Epithelial cell of esophagus (primary cell): ENCODE results near the gene SYDE1.

Experiments
- DNase-seq: peaks from one replicate; pipeline ENCODE4 v3.0.0; 2010; ENCODE audit warnings: low read depth
- H3K4me3 ChIP-seq: 2 replicates; pipeline ENCODE4 v1.5.1; 2011; ENCODE audit warnings: mild to moderate bottlenecking, low read length, control low read depth
- TF ChIP-seq, protein P1 (sequence below): IDR thresholded peaks from 2 replicates; pipeline ENCODE4 v1.5.1; 2011; ENCODE audit warnings: low read depth, mild to moderate bottlenecking, low read length, control low read depth, inconsistent platforms; ENCODE audit not compliant: insufficient read depth; ENCODE audit errors: missing control alignments

SYDE1 gene

DNA sequence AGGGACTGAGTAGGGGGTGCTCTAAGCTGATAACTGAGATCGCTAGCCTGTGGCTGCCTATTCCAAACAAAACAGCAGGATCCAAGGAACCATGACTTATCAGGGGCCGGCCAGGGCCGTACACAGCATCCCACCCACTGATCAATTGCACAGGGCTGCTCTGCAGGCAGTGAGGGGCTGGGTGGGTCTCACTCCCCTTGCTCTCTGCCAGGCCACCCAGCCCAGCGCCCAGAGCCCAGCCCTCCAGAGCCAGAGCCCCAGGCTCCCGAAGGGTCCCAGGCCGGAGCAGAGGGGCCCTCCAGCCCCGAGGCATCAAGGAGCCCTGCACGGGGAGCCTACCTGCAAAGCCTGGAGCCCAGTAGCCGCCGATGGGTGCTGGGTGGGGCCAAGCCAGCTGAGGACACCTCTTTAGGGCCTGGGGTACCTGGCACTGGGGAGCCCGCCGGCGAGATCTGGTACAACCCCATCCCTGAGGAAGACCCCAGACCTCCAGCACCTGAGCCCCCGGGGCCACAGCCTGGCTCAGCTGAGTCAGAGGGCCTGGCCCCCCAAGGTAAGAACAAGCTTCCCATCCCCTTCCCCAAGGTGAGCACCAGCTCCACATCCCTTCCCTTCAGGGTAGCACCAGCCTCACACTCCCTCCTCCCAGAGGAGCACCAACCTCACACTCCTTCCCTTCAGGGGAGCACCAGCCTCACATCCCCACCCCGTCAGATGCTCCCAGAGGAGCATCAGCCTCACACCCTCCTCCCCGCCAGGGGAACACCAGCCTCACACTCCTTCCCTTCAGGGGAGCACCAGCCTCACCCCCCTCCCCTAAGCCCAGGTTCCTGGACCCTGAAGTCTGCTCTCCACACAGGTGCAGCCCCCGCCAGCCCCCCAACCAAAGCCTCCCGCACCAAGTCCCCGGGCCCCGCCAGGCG is 1.9 kb downstream of the SYDE1 start:
- no peak for DNase-seq
- TF ChIP-seq, protein P1, sequence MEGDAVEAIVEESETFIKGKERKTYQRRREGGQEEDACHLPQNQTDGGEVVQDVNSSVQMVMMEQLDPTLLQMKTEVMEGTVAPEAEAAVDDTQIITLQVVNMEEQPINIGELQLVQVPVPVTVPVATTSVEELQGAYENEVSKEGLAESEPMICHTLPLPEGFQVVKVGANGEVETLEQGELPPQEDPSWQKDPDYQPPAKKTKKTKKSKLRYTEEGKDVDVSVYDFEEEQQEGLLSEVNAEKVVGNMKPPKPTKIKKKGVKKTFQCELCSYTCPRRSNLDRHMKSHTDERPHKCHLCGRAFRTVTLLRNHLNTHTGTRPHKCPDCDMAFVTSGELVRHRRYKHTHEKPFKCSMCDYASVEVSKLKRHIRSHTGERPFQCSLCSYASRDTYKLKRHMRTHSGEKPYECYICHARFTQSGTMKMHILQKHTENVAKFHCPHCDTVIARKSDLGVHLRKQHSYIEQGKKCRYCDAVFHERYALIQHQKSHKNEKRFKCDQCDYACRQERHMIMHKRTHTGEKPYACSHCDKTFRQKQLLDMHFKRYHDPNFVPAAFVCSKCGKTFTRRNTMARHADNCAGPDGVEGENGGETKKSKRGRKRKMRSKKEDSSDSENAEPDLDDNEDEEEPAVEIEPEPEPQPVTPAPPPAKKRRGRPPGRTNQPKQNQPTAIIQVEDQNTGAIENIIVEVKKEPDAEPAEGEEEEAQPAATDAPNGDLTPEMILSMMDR, result no peak
- no peak overlapping the region for H3K4me3 ChIP-seq

DNA sequence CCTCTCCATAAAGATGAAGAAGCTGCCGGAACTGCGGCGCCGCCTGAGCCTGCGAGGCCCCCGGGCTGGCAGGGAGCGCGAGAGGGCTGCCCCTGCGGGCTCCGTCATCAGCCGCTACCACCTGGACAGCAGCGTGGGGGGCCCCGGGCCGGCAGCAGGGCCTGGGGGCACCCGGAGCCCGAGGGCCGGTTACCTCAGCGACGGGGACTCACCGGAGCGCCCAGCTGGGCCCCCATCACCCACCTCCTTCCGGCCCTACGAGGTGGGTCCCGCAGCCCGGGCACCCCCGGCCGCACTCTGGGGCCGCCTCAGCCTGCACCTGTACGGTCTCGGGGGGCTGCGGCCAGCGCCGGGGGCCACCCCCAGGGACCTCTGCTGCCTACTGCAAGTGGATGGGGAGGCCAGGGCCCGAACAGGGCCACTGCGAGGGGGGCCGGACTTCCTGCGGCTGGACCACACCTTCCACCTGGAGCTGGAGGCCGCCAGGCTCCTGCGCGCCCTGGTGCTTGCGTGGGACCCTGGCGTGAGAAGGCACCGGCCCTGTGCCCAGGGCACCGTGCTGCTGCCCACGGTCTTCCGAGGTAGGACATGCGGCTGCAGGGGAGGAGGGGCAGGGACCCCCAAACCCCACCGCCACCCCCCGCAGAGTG is 2.7 kb downstream of the SYDE1 start:
- TF ChIP-seq, protein P1, result no peak
- no peak overlapping the region for H3K4me3 ChIP-seq
- no peak for DNase-seq

DNA sequence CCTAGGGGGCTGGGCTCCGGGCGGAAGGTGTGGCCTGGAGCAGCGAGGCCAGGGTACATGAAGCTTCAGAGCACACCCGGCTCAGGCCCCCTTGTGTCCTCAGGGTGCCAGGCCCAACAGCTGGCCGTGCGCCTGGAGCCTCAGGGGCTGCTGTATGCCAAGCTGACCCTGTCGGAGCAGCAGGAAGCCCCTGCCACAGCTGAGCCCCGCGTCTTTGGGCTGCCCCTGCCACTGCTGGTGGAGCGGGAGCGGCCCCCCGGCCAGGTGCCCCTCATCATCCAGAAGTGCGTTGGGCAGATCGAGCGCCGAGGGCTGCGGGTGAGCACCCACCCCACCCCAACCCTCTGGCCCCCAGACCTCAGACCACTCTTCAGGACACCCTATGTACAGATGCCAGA is 3.2 kb downstream of the SYDE1 start:
- TF ChIP-seq, protein P1, result no peak
- H3K4me3 ChIP-seq, result no peak overlapping the region
- DNase-seq, result no peak

DNA sequence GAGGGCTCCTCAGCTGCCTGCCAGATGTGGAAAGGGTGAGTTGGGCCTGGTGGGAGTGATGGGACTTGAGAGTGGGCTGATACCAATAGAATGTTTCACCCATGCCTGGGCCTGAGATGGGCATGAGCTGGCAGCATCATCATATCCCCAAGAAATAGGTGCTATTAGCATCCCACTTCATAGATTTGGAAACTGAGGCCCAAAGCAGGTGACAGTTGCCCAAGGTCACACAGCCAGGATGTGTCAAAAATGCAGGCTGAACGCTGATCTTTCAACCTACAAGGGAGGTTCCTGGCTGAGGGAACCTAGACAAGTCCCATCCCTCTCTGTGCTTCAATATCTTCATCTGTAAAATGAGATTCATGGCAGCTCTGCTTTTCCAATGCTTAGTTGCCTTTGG is 4.6 kb downstream of the SYDE1 start:
- TF ChIP-seq, protein P1, result no peak
- DNase-seq, result no peak
- H3K4me3 ChIP-seq, result no peak overlapping the region

DNA sequence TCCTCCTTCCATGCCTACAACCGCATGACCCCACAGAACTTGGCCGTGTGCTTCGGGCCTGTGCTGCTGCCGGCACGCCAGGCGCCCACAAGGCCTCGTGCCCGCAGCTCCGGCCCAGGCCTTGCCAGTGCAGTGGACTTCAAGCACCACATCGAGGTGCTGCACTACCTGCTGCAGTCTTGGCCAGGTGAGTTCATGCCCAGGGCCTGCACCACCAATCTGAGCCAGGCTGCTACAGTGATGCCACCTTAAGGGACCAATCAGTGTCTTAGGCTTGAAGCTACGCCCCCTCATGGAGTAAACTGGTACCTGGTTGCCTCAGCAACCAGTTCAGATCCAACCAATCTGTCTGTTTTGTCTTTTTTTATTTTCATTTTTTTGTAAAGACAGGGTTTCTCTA is 5.2 kb downstream of the SYDE1 start:
- peak; percentile 61 for DNase-seq
- H3K4me3 ChIP-seq, result no peak overlapping the region
- TF ChIP-seq, protein P1, result peak; percentile 4

DNA sequence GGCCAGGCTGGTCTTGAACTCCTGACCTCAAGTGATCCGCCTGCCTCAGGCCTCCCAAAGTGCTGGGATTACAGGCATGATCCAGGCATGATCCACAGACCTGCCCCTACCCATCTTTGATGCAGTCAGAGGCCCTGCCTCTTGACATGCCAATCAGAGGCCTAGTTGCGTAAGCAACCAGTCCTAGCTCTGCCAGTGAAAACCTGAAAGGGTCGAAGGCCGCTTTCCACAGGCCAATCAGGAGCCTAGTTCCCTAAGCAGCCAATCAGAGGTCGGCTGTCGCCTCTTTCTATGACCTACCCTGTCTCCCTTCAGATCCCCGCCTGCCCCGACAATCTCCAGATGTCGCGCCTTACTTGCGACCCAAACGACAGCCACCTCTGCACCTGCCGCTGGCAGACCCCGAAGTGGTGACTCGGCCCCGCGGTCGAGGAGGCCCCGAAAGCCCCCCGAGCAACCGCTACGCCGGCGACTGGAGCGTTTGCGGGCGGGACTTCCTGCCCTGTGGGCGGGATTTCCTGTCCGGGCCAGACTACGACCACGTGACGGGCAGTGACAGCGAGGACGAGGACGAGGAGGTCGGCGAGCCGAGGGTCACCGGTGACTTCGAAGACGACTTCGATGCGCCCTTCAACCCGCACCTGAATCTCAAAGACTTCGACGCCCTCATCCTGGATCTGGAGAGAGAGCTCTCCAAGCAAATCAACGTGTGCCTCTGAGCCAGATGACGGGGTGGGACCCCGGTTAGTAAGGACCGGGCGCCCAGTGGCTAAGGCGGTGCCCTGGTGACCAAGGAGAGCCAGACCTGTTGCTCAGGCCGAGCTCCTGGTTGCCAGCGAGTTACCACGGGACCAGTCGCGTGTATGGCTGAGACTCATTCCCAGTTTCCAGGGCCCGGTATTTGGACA is 6.3 kb downstream of the SYDE1 start:
- no peak overlapping the region for H3K4me3 ChIP-seq
- TF ChIP-seq, protein P1, result no peak
- DNase-seq, result no peak
